GM12874 (cell line): Measurements from ENCODE around the gene SRF.

ENCODE experiments used
- CTCF ChIP-seq: IDR thresholded peaks from 2 replicates; pipeline ENCODE4 v1.5.1; 2011; ENCODE audit warnings: low read depth, mild to moderate bottlenecking, control low read depth, low read length, moderate library complexity; ENCODE audit not compliant: insufficient read depth

The SRF gene

GRCh38 chr6:43229803-43230620 is 58.9 kb downstream of the SRF start:
- TF ChIP-seq CTCF = no peak

DNA sequence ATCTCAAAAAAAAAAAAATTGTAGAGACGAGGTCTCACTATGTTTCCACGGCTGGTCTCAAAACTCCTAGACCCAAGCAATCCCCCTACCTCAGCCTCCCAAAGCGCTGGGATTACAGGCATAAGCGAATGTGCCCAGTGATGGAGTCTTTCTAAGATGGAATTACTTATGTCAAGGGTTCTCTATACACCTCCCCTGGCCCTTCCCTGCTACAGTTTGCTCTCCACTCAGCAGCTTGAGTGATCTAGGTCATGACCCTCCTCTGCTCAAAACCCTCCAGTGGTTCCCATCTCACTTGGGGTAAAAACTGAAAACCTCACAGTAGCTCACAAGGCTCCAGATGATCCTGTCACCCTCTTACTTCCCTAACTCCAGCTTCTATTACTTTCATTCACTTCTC is 60.0 kb downstream of the SRF start:
- no peak for TF ChIP-seq CTCF
